GM21576 (cell line): ENCODE results near the gene WIPF3.
"Not testable (repeated sequence)": the region's sequence is repeated elsewhere in the genome, so short reads cannot be mapped to it uniquely, and the experiment has no call there.

Experiments
- ATAC-seq: cut with Tn5 transposase; IDR thresholded peaks from one replicate; pipeline ENCODE4 v1.9.1; 2021; ENCODE audit warnings: mild to moderate bottlenecking, moderate library complexity; ENCODE audit not compliant: unreplicated experiment

The WIPF3 gene

DNA sequence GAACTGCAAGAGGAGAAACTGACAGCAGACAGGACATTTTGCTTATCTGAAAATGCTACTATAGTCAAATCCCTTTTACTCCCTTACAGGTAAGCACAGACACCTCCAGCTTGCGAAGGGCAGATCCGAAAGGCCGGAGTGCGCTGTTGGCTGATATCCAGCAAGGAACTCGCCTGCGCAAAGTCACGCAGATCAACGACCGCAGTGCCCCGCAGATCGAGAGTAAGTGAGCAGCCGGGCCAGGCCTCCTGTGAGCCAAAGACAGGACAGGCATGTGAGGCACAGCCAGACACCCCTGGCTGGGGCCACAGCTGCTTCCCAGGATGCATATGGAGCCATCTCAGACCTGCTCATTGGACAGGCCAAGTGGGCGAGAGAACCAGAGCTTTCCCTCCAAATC, 69.4 kb downstream of the WIPF3 start:
- no peak for ATAC-seq

DNA sequence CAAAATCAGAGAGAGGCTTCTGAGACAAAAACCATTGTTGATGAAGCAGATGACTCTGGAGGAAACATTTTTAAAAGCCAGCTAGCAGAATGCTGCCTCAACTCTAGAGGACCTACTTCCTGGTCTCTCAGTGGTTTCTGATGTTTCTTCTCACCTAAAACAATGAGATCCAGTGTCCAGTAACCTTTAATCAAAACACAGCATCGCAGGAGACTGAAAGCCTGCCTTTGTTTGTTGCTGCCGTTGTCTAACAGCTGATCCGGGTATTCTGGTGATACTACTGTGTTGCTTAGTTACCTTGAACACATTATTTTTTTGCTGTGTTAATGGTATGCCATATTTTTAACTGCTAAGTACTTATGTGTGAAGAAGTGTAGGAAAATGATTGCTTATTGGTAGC, 70.9 kb downstream of the WIPF3 start:
- no peak for ATAC-seq

DNA sequence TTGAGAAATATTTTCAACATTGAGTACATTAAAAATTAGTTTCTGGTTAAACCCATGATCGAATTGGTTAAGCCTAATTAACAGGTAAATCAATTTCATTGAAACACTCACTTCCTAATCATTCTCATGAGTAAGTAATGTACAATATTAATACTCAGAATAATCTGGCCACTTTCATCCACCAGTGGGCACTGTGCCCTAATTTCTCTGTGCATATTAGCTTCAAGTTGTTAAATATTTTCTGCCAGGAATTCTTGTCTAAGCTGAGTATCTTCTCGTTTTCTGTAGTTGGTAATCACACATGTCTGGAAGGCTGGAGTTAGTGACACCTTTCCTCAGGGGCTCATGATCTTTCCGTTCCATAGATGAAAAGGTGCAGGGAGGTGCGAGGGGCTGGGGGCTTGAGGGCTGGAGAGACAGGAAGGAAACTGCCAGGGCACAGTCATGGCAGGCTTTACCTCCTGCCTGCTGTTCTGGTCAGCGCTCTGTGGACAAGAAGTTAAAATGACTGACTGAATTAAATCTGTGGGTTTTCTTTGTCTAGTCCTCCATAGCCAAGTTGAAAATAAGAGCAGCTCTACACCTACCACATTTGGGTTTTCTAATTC, 71.9 kb downstream of the WIPF3 start:
- ATAC-seq = no peak

DNA sequence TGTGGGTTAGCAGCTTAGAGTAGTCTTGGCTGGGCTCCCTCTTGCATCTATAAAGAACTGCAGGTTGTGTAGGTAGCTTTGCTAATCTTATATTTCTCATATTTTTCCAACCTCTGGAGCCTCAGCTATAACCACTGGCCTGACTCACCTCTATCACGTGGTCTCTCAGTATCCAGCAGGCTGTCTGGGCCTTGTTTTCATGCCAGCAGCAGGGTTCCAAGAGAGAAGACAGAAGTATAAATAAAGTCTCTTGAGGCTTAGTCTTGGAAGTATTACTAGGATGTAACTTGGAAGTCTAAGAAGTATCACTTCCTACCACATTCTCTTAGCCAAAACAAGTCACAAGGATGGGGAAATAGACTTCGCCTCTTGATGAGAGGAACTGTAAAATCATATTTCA, 73.3 kb downstream of the WIPF3 start:
- no peak for ATAC-seq

DNA sequence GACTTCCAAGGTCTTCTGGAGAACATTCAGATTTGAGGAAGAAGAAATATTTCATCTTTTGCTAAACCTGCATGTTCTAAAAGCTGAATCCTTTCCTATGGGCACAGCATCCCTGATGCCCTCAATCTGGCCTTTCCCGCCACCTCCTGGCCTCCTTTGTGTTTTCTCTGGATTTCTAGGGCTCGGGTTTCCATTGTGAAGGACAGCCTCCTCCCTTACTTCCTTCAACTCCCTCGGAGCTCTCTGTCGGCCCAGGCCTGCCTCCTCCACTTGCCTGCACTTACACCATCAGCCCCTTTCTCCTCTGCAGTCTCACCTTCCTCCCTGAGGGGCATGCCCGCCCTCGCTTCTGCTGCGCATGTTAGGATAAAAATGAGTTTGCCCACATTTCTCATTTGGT, 75.4 kb downstream of the WIPF3 start:
- ATAC-seq = no peak

DNA sequence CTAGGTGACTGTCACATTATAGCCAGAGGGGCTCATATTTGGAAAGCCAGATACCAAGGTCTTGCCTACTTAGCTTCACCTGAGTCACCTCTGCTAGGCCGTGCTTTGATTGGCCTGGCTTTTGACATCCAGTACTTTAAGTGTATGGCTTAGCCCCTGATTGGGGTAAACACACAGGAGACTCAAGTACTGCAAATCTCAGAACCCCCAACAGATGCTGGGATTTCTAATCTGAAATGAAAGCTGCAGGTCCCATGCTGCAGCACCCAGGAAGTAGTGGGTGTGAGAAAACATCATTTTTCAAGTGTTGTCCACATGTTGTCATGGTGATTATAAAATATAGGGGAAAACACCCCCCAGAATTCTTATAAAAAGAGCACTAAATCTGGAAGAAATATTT, 76.2 kb downstream of the WIPF3 start:
- ATAC-seq = no peak

DNA sequence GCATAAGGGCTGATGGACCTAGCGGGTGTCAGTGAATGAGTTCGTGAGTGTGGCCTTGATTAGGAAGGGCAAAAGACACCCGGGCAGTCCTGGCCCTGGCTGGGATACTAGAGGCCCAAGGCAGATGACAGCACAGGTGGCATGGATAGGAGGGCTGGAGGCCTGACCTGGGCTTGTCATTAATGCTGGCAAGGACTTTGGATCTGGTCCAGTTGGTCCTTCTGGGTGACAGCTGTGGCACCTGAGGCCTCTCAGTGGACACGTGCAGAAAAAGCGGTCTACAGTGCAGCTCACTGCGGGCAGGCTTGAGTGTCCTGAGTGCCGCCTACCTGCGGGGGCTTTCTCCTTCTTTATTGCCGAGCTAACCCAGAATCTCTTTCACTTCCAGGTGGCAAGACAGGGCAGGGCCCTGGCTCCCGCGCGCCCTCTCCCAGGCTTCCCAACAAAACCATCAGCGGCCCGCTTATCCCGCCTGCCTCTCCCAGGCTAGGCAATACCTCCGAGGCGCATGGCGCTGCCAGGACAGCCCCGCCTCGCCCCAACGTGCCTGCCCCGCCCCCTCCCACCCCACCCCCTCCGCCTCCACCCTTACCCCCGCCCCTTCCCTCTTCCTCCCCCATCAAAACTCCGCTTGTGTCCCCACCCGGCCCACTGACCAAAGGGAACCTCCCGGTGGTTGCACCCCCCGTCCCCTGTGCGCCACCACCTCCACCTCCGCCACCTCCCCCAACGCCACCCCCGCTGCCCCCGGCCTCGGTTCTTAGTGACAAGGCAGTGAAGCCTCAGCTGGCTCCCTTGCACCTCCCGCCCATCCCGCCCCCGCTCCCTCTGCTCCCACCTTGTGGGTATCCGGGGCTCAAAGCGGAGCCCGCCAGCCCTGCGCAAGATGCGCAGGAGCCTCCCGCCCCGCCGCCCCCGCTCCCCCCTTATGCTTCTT, 77.4 kb downstream of the WIPF3 start:
- ATAC-seq = no peak

DNA sequence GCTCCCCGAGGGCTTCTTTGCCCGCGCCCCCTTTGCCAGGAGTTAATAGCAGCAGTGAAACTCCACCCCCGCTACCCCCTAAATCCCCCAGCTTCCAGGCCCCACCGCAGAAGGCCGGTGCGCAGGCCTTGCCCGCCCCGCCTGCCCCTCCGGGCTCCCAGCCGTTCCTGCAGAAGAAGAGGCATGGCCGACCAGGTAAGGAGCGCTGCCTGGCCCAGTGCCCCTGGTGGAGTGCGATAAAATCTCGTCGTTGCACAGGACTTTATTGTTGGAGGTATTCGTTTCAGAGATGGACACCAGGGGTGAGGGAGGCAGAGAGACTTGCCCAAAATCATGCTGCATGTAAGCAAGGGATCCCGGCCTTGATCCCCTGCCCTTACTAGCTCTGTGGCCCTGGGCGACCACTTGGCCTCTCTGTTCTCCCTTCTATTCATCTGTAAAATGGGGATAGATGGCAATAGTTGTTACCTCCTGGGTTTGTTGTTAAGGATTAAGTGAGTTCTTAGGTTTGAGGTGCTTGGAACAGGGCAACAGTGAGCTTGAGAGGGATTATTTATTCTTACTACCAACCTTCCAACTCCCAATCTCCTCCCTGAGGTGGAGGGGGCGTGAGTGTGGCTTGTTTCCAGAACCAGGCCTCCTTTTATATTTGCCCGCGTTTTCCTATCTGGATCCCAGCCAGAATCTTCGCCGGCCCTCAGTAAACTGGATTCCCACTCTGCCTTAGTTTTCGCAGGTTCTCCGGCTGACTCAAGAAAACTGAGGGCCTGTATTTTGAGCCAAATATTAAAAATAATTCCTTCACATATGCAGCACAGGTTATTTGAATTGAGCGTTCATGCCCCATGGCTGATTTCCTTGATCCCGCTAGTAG, 78.3 kb downstream of the WIPF3 start:
- ATAC-seq = no peak

DNA sequence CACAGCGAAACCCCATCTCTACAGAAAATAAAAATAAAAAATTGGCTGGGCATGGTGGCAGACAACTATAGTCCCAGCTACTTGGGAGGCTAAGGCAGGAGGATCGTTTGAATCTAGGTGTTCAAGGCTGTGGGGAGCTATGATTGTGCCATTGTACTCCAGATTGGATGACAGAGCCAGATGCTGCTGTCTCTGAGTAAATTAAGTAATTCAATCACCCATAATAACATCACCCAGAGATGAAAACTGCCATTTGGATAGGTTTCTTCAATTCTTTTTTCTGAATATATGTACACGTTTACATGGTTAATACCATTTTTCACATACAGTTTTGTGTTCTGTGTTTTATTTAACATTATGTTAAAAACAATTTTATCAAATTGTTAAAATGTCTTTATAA, 79.3 kb downstream of the WIPF3 start:
- no peak for ATAC-seq

DNA sequence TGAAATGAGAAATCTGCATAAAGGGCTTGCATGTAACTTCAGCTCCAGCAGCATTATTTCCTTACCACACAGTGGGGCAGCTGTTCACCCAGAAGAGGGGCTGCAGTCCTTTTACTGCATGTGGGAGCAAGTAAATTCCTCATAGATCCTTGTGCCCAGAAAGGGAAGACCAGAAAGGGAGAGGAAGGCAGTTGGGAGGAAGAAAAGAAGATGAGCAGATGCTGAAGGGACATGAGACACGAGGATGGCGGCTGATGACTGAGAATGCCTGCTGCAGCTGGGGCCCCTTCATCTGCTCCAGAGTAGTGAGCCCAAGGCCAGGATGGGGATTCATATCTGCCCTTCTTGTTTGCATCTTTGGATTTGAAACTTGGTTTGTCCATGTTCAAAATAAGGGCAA, 80.5 kb downstream of the WIPF3 start:
- ATAC-seq = no peak

DNA sequence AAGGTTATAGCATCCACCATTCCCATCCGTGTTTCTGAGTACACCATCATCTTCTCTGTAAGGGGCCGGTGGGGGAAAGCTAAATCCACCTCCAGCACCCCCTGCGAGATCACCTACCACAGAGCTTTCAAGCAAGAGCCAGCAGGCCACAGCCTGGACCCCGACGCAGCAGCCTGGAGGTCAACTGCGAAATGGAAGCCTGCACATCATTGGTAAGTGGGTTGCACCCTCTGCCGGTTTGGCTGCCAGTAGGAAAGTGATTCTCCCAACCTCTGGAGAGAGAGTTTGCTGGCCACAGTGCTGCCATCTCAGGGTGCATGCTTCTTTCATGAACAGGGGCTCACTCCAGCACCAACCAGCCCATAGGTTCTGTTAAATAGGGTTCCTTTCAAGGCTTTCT, 81.7 kb downstream of the WIPF3 start:
- ATAC-seq = no peak

DNA sequence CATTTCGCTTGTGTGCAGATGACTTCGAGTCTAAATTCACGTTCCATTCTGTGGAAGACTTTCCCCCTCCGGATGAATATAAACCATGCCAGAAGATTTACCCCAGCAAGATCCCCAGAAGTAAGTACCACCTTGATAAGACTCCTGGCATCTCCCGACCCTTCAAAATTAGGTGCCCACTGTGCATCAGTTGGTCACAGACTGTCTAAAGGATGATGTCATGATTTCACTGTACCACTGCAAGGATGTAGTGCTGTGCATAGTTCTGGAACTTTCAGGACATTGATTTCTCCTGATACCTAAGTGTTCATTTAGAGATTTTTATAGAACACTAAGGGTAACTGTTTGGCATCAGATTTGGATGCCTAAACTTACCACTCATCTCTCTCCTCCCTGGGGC, 83.0 kb downstream of the WIPF3 start:
- ATAC-seq = no peak

DNA sequence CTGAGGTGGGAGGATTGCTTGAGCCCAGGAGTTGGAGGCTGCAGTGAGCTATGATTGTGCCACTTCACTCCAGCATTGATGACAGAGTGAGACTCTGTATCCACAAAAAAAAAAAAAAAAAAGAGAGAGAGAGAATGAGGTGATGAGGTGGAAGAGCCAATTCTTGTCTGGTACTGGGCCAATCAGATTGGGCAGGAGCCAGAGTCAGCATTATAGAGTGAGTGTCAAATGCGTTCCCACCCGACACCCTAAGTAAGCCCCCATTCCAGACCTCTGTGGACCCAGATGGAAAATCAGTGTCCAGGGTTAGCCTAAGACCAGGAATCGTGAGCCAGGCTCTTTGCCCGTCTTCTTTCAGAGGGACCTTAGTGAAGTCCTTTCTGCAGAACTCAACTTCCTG, 83.9 kb downstream of the WIPF3 start:
- ATAC-seq = no peak

DNA sequence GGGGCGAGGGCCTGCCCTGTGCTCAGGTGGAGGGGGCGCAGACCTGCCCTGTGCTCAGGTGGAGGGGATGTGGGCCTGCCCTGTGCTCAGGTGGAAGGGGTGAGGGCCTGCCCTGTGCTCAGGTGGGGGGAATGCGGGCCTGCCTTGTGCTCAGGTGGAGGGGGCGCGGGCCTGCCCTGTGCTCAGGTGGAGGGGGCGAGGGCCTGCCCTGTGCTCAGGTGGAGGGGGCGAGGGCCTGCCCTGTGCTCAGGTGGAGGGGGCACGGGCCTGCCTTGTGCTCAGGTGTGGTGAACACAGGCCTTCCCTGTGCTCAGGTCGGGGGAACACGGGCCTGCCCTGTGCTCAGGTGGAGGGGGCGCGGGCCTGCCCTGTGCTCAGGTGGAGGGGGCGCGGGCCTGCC, 84.5 kb downstream of the WIPF3 start:
- ATAC-seq = not testable (repeated sequence)

DNA sequence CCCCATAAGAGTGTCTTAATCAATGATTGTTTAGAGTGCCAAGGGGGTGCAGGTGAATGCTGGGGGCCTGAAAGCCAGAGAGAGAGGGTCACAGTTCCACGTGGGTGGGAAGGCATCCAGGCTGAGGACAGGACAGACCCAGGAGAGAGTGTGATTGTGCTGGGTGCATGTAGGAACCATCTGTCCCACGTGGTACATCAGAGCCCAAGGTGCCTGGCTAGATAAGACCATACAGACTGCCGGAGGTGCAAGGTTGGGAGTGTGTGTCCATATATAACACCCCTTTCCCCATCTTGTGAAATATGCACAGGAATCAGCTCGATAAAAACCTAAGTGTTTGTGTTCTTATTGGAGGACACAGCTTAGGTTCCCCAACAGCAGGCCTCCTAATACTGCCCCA, 85.5 kb downstream of the WIPF3 start:
- ATAC-seq = no peak

DNA sequence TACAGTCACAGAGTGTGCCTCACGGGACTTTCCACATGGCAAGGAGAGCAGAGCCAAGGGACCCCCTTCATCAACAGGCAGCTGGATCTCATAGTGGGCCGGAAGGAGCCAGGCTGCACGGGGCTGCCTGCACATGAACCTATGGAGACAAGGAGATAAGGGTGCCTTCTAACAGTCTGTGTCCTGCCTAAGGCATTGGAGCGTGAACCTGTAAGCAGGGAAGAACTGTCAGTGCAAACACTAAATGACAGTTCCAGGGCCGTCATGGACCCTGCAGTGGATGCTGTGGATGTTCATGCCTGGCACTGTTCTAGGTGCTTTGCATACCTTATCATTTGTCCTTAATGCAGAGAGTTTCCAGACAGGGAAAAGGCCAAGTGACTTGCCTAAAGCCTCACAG, 85.9 kb downstream of the WIPF3 start:
- no peak for ATAC-seq

DNA sequence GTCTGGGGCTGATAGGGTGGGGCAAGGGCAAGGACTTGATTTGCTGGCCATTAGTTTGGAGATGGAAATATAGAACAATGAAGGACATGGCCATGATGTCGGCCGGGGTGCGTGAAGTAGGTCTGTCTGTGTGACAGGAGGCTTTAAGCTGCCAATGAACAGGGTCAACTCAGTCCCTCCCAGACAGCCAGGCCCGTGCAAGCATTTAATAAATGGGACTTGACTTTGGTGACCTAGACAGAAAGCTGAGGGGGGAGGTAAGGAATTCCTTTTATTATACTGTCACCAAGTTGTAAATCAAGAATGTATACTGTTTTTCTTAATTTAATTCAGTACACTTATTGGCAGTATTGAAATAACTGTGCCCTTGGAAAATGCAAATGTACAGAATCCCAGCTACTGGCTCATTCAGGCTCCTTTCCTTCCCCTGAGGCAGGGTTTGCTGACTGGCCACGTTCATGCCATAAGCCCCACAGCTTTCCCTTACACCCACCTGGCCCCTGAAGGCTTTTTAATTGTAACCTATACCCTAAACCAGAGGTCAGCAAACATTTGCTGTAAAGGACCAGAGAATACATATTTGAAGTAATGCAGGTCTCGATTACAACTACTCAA, 87.2 kb downstream of the WIPF3 start:
- no peak for ATAC-seq

DNA sequence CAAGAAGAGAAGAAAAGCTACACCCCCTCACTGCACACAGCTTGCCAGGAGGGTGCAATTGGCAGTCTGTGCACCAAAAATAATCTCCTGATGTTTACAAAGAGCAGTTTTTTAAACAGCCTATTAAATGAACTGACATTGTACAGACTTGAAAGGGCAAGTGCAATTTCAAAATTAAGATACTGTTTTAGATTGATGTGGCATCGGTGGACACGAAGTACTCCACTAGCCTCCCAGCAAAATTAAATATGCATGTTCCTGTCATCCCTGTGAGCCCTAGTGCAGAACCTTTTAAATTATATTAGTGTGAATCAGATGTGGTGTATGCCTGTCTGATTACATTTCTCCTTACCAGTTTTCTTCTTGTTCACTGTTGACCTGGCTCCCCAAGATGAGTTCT, 87.9 kb downstream of the WIPF3 start:
- ATAC-seq = no peak

DNA sequence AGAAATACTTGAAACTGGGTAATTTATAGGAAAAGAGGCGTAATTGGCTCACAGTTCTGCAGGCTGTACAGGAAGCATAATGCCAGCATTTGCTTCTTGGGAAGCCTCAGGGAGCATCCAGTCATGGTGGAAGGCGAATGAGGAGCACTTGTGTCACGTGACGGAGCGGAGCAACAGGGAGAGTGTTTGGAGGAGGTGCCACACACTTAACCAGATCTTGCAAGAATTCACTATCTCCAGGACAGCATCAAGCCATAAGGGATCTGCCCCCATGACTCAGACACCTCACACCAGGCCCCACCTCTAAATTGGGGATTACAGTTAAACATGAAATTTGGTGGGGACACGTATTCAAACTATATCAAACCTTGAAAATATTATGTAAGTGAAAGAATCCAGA, 89.3 kb downstream of the WIPF3 start:
- no peak for ATAC-seq

DNA sequence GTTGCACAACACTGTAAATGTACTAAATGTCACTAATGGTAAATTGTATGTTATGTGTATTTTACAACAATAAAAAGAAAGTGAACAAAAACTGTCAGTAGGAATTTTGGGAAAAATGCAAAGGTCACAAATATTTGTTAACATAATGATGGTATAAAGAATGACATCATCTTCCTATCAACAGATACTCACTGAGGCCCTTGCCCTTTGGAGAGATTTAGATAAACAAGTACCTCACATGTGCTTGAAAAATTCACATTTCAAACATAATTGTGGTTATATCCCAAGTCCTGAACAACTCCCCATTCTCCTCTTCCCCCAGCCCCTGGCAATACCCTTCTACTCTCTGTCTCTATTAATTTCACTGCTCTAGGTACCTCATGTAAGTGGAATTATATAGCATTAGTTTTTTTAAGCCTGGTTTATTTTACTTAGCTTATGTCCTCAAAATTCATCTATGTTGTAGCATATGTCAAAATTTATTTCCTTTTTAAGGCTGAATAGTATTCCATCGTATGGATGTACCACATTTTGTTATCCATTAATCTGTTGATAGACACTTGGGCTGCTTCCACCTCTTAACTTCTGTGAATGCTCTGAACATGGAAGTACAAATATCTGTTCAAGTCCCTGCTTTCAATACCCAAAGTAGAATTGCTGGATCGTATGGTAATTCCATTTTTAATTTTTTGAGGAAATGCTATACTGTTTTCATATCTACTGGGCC, 90.5 kb downstream of the WIPF3 start:
- ATAC-seq = no peak

DNA sequence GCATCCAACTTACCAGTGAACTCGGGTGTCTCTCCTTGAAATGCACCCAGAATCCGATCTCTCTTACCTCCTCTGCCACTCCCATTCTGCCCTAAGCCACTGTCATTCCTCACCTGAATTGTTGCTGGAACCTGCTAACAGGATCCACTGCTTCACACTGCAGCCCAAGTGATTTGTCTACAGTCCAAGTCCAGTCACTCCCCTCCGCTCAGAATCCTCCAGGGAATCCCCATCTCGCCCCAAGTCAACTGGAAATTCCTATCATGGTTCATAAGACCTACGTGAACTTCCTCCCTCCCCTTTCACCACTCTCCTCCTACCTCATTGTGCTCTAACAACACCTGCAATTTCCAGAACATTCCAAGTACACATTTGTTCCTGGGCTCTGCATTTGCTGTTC, 92.0 kb downstream of the WIPF3 start:
- no peak for ATAC-seq
